PC-3 (cell line): Measurements from ENCODE around the gene PCNT.

ENCODE experiments used
- EZH2 ChIP-seq: fragments of 300-600 bp; sonication (generic); IDR thresholded peaks from one replicate; pipeline ENCODE4 v1.6.1; 2017; ENCODE audit warnings: antibody characterized with exemption, mild to moderate bottlenecking, low read length; ENCODE audit not compliant: unreplicated experiment
- TF ChIP-seq, protein P1 (sequence below): fragments of 300-600 bp; sonication (generic); conservative IDR thresholded peaks from 2 replicates; pipeline ENCODE4 v1.5.1; 2017; ENCODE audit warnings: antibody characterized with exemption, low read depth, mild to moderate bottlenecking, low read length

DNA sequence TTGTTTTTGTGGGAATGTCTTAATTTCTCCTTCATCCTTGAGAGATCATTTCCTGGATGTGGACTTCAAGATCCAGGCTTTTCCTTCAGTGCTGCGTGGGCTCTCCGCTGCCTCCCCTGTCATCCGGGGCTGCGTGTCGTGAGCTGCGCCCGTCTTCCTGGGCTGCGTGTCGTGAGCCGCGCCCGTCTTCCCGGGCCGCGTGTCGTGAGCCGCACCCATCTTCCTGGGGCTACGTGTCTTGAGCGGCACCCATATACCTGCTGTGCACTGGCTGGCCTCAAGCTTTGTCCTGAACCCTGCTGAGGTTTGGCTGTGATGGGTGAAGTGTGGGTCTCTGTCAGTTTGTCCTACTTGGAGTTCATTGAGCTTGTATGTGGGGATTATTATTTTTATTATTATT lies 55.1 kb downstream of the PCNT start:
- TF ChIP-seq, protein P1, sequence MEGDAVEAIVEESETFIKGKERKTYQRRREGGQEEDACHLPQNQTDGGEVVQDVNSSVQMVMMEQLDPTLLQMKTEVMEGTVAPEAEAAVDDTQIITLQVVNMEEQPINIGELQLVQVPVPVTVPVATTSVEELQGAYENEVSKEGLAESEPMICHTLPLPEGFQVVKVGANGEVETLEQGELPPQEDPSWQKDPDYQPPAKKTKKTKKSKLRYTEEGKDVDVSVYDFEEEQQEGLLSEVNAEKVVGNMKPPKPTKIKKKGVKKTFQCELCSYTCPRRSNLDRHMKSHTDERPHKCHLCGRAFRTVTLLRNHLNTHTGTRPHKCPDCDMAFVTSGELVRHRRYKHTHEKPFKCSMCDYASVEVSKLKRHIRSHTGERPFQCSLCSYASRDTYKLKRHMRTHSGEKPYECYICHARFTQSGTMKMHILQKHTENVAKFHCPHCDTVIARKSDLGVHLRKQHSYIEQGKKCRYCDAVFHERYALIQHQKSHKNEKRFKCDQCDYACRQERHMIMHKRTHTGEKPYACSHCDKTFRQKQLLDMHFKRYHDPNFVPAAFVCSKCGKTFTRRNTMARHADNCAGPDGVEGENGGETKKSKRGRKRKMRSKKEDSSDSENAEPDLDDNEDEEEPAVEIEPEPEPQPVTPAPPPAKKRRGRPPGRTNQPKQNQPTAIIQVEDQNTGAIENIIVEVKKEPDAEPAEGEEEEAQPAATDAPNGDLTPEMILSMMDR: no peak
- TF ChIP-seq EZH2: no peak
